Stimulated activated CD8-positive, alpha-beta memory T cell treated with anti-CD3 and anti-CD28 coated beads, Interleukin-12 subunit alpha, Interleukin-12 subunit beta, amount 100 ng/mL, for 24 hours (primary cell): ENCODE data around the gene ALK.

Source experiments
- DNase-seq: peaks from one replicate; pipeline ENCODE4 v3.0.0-alpha.2; 2020; ENCODE audit errors: extremely low read depth

The ALK gene

GRCh38 chr2:29492701-29493100 lies 428.7 kb downstream of the ALK start:
- DNase-seq = no peak

GRCh38 chr2:29490045-29490444 lies 431.3 kb downstream of the ALK start:
- no peak for DNase-seq

- DNase-seq = no peak
Observed at GRCh38 chr2:29489568-29489967, 431.8 kb downstream of the ALK start.

GRCh38 chr2:29487967-29488555 lies 433.3 kb downstream of the ALK start:
- DNase-seq = no peak

GRCh38 chr2:29485631-29486030 lies 435.8 kb downstream of the ALK start:
- no peak for DNase-seq

- no peak for DNase-seq
Observed at GRCh38 chr2:29485117-29485516, 436.3 kb downstream of the ALK start.

- DNase-seq = no peak
Observed at GRCh38 chr2:29482867-29483266, 438.5 kb downstream of the ALK start.

- DNase-seq = no peak
Observed at GRCh38 chr2:29482348-29482747, 439.0 kb downstream of the ALK start.

GRCh38 chr2:29481313-29481712 lies 440.1 kb downstream of the ALK start:
- DNase-seq = no peak

GRCh38 chr2:29480426-29480825 lies 441.0 kb downstream of the ALK start:
- DNase-seq = no peak

- no peak for DNase-seq
Observed at GRCh38 chr2:29479401-29479800, 442.0 kb downstream of the ALK start.

- no peak for DNase-seq
Observed at GRCh38 chr2:29478641-29479040, 442.7 kb downstream of the ALK start.

- no peak for DNase-seq
Observed at GRCh38 chr2:29477186-29477585, 444.2 kb downstream of the ALK start.

- DNase-seq = no peak
Observed at GRCh38 chr2:29475499-29475898, 445.9 kb downstream of the ALK start.

- no peak for DNase-seq
Observed at GRCh38 chr2:29469961-29470360, 451.4 kb downstream of the ALK start.

- DNase-seq = no peak
Observed at GRCh38 chr2:29469516-29469915, 451.9 kb downstream of the ALK start.

GRCh38 chr2:29463181-29463900 lies 458.0 kb downstream of the ALK start:
- DNase-seq = no peak

GRCh38 chr2:29462293-29462692 lies 459.1 kb downstream of the ALK start:
- DNase-seq = no peak

GRCh38 chr2:29460190-29460589 lies 461.2 kb downstream of the ALK start:
- DNase-seq = no peak

- no peak for DNase-seq
Observed at GRCh38 chr2:29459445-29460179, 461.8 kb downstream of the ALK start.

GRCh38 chr2:29456429-29456828 lies 465.0 kb downstream of the ALK start:
- no peak for DNase-seq

- no peak for DNase-seq
Observed at GRCh38 chr2:29455200-29455860, 466.1 kb downstream of the ALK start.

GRCh38 chr2:29452036-29452435 lies 469.4 kb downstream of the ALK start:
- no peak for DNase-seq
